ENCODE data around the gene KIF6.
"Not testable (repeated sequence)": the region's sequence is repeated elsewhere in the genome, so short reads cannot be mapped to it uniquely, and the experiment has no call there.

DNA sequence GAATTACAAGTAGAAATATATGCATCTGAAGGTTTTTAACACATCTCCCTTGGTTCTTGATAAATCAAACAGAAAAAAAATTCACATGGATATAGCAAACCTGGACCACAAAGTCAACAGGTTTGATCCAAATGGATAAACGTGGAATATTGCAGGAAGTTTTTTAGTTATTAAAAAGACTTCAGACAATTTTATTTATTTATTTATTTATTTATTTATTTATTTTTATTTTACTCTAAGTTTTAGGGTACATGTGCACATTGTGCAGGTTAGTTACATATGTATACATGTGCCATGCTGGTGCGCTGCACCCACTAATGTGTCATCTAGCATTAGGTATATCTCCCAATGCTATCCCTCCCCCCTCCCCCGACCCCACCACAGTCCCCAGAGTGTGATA lies 47.9 kb downstream of the KIF6 start:
- not testable (repeated sequence) for TF ChIP-seq POLR2AphosphoS5 (IDR thresholded peaks at IDR 0.05; ENCODE audit: insufficient read depth in 1 of 2, low read depth in 1 of 2); CTCF (IDR thresholded peaks at IDR 0.05)
